SK-N-SH (cell line): ENCODE results near the gene DOK4. TPM values are rescaled to one million over a fixed set of nuclear protein-coding genes. Genes with fewer than 3 reads are reported as not detected.

Source experiments
- CTCF ChIA-PET: fragments of 300-600, 350-600 bp; formaldehyde crosslinking; extraction: SDS; loops from one replicate; lab custom pipeline; 2021; lab: Yijun Ruan, JAX
- POLR2A ChIA-PET: fragments of 350-600 bp; sonication (Branson Sonifier 250); formaldehyde crosslinking; extraction: SDS; loops from one replicate; lab custom pipeline; 2020; ENCODE audit warnings: antibody characterized with exemption, inconsistent platforms; lab: Yijun Ruan, JAX
- DNase-seq: peaks from one replicate; pipeline ENCODE4 v3.0.0; 2012
- H2AFZ ChIP-seq: fragments of 200-600 bp; sonication (generic); 2 replicates; pipeline ENCODE4 v1.8.1; 2016; ENCODE audit warnings: antibody characterized with exemption, mild to moderate bottlenecking, low read depth
- H3F3A ChIP-seq: fragments of 200-600 bp; sonication (generic); replicated peaks from 2 replicates; pipeline ENCODE3; 2016; ENCODE audit warnings: antibody characterized with exemption, mild to moderate bottlenecking; ENCODE audit not compliant: insufficient read depth
- H3K27ac ChIP-seq, 2 experiments: fragments of 200-500 bp in 1 of 2; fragments of 200-600 bp in 1 of 2; sonication (Bioruptor generic) in 1 of 2; sonication (generic), shearing (Covaris generic) in 1 of 2; 2 replicates each; pipeline versions ENCODE4 v1.5.1 to v1.6.1; 2014 to 2016; ENCODE audit warnings: low read depth in 2 of 2, inconsistent platforms in 1 of 2, low read length in 1 of 2, mild to moderate bottlenecking in 1 of 2, mixed read lengths in 1 of 2
- H3K27me3 ChIP-seq: fragments of 200-600 bp; sonication (generic), shearing (Covaris generic); 2 replicates; pipeline ENCODE4 v1.6.1; 2016; ENCODE audit warnings: mixed run types; ENCODE audit not compliant: insufficient read depth
- H3K36me3 ChIP-seq, 2 experiments: fragments of 200-500 bp in 1 of 2; fragments of 200-600 bp in 1 of 2; sonication (Bioruptor generic) in 1 of 2; sonication (generic) in 1 of 2; replicated peaks in 1 of 2; 2 replicates each; pipeline versions ENCODE3 to v1.5.1; 2014 to 2016; ENCODE audit warnings: low read length in 1 of 2, mild to moderate bottlenecking in 1 of 2; ENCODE audit not compliant: insufficient read depth in 2 of 2, control insufficient read depth in 1 of 2
- H3K4me1 ChIP-seq, 2 experiments: fragments of 200-500 bp in 1 of 2; fragments of 200-600 bp in 1 of 2; sonication (Bioruptor generic) in 1 of 2; sonication (generic), shearing (Covaris generic) in 1 of 2; 2 replicates each; pipeline versions ENCODE4 v1.5.1 to v1.6.1; 2014 to 2016; ENCODE audit warnings: low read depth in 1 of 2, low read length in 1 of 2, mixed run types in 1 of 2; ENCODE audit not compliant: insufficient read depth in 2 of 2, control insufficient read depth in 1 of 2
- H3K4me2 ChIP-seq: fragments of 200-600 bp; sonication (generic), shearing (Covaris generic); 2 replicates; pipeline ENCODE4 v1.6.1; 2017; ENCODE audit warnings: mixed run types
- H3K4me3 ChIP-seq, 2 experiments: fragments of 200-500 bp in 1 of 2; fragments of 200-600 bp in 1 of 2; sonication (Bioruptor generic) in 1 of 2; sonication (generic), shearing (Covaris generic) in 1 of 2; 2 replicates each; pipeline versions ENCODE4 v1.5.1 to v1.8.1; 2014 to 2016; ENCODE audit warnings: low read depth in 2 of 2, inconsistent platforms in 1 of 2, low read length in 1 of 2, mild to moderate bottlenecking in 1 of 2, mixed read lengths in 1 of 2, moderate library complexity in 1 of 2
- H3K79me2 ChIP-seq: fragments of 200-600 bp; sonication (generic); 2 replicates; pipeline ENCODE4 v1.8.1; 2017; ENCODE audit warnings: mild to moderate bottlenecking; ENCODE audit not compliant: insufficient read depth
- H3K9ac ChIP-seq: fragments of 200-600 bp; sonication (generic); 2 replicates; pipeline ENCODE4 v1.6.1; 2017; ENCODE audit warnings: mixed run types
- H3K9me2 ChIP-seq: fragments of 200-600 bp; sonication (generic); 2 replicates; pipeline ENCODE4 v1.6.1; 2017; ENCODE audit warnings: mixed run types
- H3K9me3 ChIP-seq: fragments of 200-600 bp; sonication (generic); 2 replicates; pipeline ENCODE4 v1.6.1; 2017; ENCODE audit warnings: mixed run types, mild to moderate bottlenecking, moderate library complexity
- H4K20me1 ChIP-seq: fragments of 200-600 bp; sonication (generic); 2 replicates; pipeline ENCODE4 v1.6.1; 2017; ENCODE audit warnings: mild to moderate bottlenecking, mixed run types; ENCODE audit not compliant: insufficient read depth
- CHD2 ChIP-seq: fragments of 150-350 bp; IDR thresholded peaks from 2 replicates; pipeline ENCODE4 v1.6.1; 2018; ENCODE audit warnings: low read length; ENCODE audit not compliant: partially characterized antibody
- EP300 ChIP-seq, 2 experiments: IDR thresholded peaks; 2 replicates each; pipeline versions ENCODE4 v1.4.0 to v1.6.1; 2012; ENCODE audit warnings: borderline replicate concordance in 1 of 2, low read depth in 1 of 2, low read length in 1 of 2
- EZH2phosphoT487 ChIP-seq: fragments of 200-600 bp; sonication (generic); IDR thresholded peaks from 2 replicates; pipeline ENCODE4 v1.6.1; 2017; ENCODE audit warnings: low read depth, mixed run types, mild to moderate bottlenecking, antibody characterized with exemption, moderate library complexity, borderline replicate concordance
- FOSL2 ChIP-seq: IDR thresholded peaks from 2 replicates; pipeline ENCODE4 v1.4.0; 2012; ENCODE audit warnings: low read depth, mild to moderate bottlenecking, moderate library complexity, borderline replicate concordance
- FOXJ3 ChIP-seq: sonication (generic); formaldehyde crosslinking; IDR thresholded peaks from 2 replicates; pipeline ENCODE4 v1.5.1; 2020; ENCODE audit warnings: mild to moderate bottlenecking, missing genetic modification reagents
- GABPA ChIP-seq: IDR thresholded peaks from 2 replicates; pipeline ENCODE4 v1.4.0; 2012; ENCODE audit warnings: low read depth, mild to moderate bottlenecking
- GATA2 ChIP-seq: sonication (generic); formaldehyde crosslinking; IDR thresholded peaks from 2 replicates; pipeline ENCODE4 v1.5.0; 2020; ENCODE audit warnings: mild to moderate bottlenecking, missing genetic modification reagents
- JUND ChIP-seq: IDR thresholded peaks from 2 replicates; pipeline ENCODE4 v1.4.0; 2012
- MXI1 ChIP-seq: IDR thresholded peaks from 2 replicates; pipeline ENCODE4 v1.6.1; 2012; ENCODE audit warnings: mild to moderate bottlenecking, low read depth, low read length, improper control_type of control experiment
- NFIC ChIP-seq: IDR thresholded peaks from 2 replicates; pipeline ENCODE4 v1.4.0; 2012; ENCODE audit warnings: borderline replicate concordance
- PBX3 ChIP-seq: IDR thresholded peaks from 2 replicates; pipeline ENCODE4; 2012
- POLR2AphosphoS5 ChIP-seq: IDR thresholded peaks from 2 replicates; pipeline ENCODE4 v1.6.1; 2012; ENCODE audit warnings: low read depth, low read length
- RAD21 ChIP-seq: IDR thresholded peaks from 2 replicates; pipeline ENCODE4 v1.6.1; 2012; ENCODE audit warnings: mild to moderate bottlenecking, low read length
- RCOR1 ChIP-seq: fragments of 150-350 bp; IDR thresholded peaks from 2 replicates; pipeline ENCODE4 v1.6.1; 2017; ENCODE audit warnings: antibody characterized with exemption, low read length
- RFX5 ChIP-seq: IDR thresholded peaks from 2 replicates; pipeline ENCODE4 v1.6.1; 2012; ENCODE audit warnings: mild to moderate bottlenecking, improper control_type of control experiment, low read length
- SIN3A ChIP-seq: IDR thresholded peaks from 2 replicates; pipeline ENCODE4 v1.6.1; 2012; ENCODE audit warnings: low read depth, mild to moderate bottlenecking, low read length, moderate library complexity, borderline replicate concordance
- SMC3 ChIP-seq: IDR thresholded peaks from 2 replicates; pipeline ENCODE4 v1.6.1; 2012; ENCODE audit warnings: low read depth, low read length, improper control_type of control experiment
- TAF1 ChIP-seq: IDR thresholded peaks from 2 replicates; pipeline ENCODE4 v1.6.1; 2012; ENCODE audit warnings: low read depth, mild to moderate bottlenecking, low read length, moderate library complexity, borderline replicate concordance
- TCF12 ChIP-seq: IDR thresholded peaks from 2 replicates; pipeline ENCODE4 v1.4.0; 2012
- TEAD4 ChIP-seq: IDR thresholded peaks from 2 replicates; pipeline ENCODE4 v1.4.0; 2012; ENCODE audit warnings: mild to moderate bottlenecking, borderline replicate concordance; ENCODE audit not compliant: insufficient read depth
- YY1 ChIP-seq: IDR thresholded peaks from 2 replicates; pipeline ENCODE4 v1.4.0; 2012; ENCODE audit warnings: low read depth, mild to moderate bottlenecking
- WGBS: methylation state at CpG from one replicate; pipeline ENCODE4 v1.1.6; 2017; ENCODE audit warnings: low lambda C conversion rate; 5-methylcytosine and 5-hydroxymethylcytosine counted together
- polyA plus RNA-seq, 3 experiments: library from polyadenylated mRNA; depleted of rRNA; stranded (reverse); fragments of >200 nt; gene quantifications; 2 replicates each; pipeline ENCODE4 v1.2.3, GENCODE V29; 2012
- TF ChIP-seq, protein P1 (sequence below): IDR thresholded peaks from 2 replicates; pipeline ENCODE4 v1.4.0; 2012; ENCODE audit warnings: low read depth, borderline replicate concordance
- TF ChIP-seq, protein P2 (sequence below): fragments of 150-350 bp; IDR thresholded peaks from 2 replicates; pipeline ENCODE4 v1.6.1; 2017; ENCODE audit warnings: antibody characterized with exemption, low read length, low read depth, borderline replicate concordance
- TF ChIP-seq, protein P3 (sequence below): IDR thresholded peaks from 2 replicates; pipeline ENCODE4 v1.4.0; 2012; ENCODE audit warnings: low read depth
- TF ChIP-seq, protein P4 (sequence below): fragments of 200-600 bp; sonication (generic); IDR thresholded peaks from 2 replicates; pipeline ENCODE4 v1.6.1; 2017; ENCODE audit warnings: antibody characterized with exemption, mild to moderate bottlenecking, moderate library complexity
- TF ChIP-seq, protein P5 (sequence below): fragments of 150-350 bp; IDR thresholded peaks from 2 replicates; pipeline ENCODE4 v1.6.1; 2016; ENCODE audit warnings: mild to moderate bottlenecking, low read depth, low read length

The DOK4 gene
- polyA plus RNA-seq, 1 of the 3 experiments (the other 2 are of a cell fraction), result 28.4 TPM

DNA sequence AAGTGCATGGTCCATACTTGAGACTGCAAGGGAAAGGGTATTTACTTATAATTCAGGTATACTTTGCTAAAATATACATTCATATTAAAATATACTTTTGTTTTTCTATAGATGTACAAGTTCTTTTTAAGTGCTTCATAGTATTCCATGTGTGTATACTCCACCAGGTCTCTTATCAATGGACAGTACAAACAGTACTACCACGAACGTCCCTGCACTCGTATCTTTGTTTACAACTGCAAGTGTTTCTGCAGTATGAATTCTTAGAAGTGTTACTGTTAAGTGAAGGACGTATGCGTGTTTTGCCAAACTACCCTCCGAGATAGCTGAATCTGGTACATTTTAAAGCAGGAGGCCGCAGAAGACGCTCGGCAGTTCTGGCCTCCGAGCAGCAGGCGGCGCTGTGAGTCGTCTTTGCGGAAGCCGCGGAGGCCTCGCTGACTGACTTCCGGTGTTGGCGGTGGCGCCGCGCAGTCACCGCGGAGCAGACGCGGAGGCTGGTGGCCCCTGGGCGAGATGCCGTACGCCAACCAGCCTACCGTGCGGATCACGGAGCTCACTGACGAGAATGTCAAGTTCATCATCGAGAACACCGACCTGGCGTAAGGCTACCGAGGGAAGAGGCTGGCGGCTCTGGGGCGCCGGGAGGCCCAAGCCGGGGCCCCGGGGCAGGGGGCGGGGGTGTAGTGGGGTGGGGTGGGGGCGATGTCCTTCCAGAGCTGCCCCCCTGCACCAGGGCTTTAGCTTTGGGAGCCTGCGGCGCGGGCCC is 23.9 kb downstream of the DOK4 start, which contains the start of gene POLR2C:
Gene POLR2C (plus strand): TSS at position 471 of the 769 bp plus-strand sequence. CDS start 46 bp downstream, at position 517.
- Histone ChIP-seq H3K4me3 (peak within 1 kb of the TSS; percentile 72 to 97), H3K4me1 (peaks cover 8 to 13% of the 10 kb centered on the region in 2 experiments; a peak in 1 of 4 replicates), H3K9me3 (no peaks in the 10 kb centered on the region), H4K20me1 (no peaks in the 10 kb centered on the region), H3K9ac (peak within 1 kb of the TSS; percentile 74), H3K79me2 (peaks cover 35% of the 10 kb centered on the region), H3F3A (peaks cover 8% of the 10 kb centered on the region), H3K27ac (peak within 1 kb of the TSS; percentile 12 to 89; a peak in 2 of 4 replicates), H3K27me3 (no peaks in the 10 kb centered on the region), H3K4me2 (peak within 1 kb of the TSS; percentile 95), H3K9me2 (no peaks in the 10 kb centered on the region), H3K36me3 (peaks cover 32 to 61% of the 10 kb centered on the region in 2 experiments), H2AFZ (no peak within 1 kb of the TSS; the same call in 1 of the 2 replicates)
- ChIA-PET POLR2A (interaction anchor here (1.0 to 3.2 kb wide), 11 partner anchors 8 to 197 kb away, joined by 3 to 17 read pairs (median 7); partner anchors contain the start of genes CIAPIN1, COQ9 and DOK4), CTCF (interaction anchor here (0.6 to 13.6 kb wide), 31 partner anchors 8 to 761 kb away, joined by 3 to 218 read pairs (median 5); partner anchors contain the start of genes ADGRG5, CCDC102A, CIAPIN1 and COQ9)
- WGBS, result 2% methylated on average over 21 of the region's 47 CpGs
- peak; percentile 92 for DNase-seq
- TF ChIP-seq EP300 (IDR thresholded peaks at IDR 0.05; ENCODE audit: borderline replicate concordance in 1 of 2, low read depth in 1 of 2, low read length in 1 of 2) (no peak; a peak in 1 of 4 replicates), CHD2 (peak; percentile 91), MXI1 (no peak; the same call in 1 of the 2 replicates), NFIC (no peak), GATA2 (CRISPR knock-in tag) (no peak), YY1 (no peak), PBX3 (no peak), RAD21 (peak; percentile 49), TEAD4 (no peak), FOSL2 (no peak), EZH2phosphoT487 (no peak), TCF12 (no peak), SIN3A (peak; percentile 39; the same call in 1 of the 2 replicates), SMC3 (peak; percentile 46; the same call in 1 of the 2 replicates), JUND (no peak), FOXJ3 (no peak), GABPA (peak; percentile 96), RCOR1 (peak; percentile 50), TAF1 (peak; percentile 99), RFX5 (no peak), POLR2AphosphoS5 (peak; percentile 98)
- TF ChIP-seq, protein P1, sequence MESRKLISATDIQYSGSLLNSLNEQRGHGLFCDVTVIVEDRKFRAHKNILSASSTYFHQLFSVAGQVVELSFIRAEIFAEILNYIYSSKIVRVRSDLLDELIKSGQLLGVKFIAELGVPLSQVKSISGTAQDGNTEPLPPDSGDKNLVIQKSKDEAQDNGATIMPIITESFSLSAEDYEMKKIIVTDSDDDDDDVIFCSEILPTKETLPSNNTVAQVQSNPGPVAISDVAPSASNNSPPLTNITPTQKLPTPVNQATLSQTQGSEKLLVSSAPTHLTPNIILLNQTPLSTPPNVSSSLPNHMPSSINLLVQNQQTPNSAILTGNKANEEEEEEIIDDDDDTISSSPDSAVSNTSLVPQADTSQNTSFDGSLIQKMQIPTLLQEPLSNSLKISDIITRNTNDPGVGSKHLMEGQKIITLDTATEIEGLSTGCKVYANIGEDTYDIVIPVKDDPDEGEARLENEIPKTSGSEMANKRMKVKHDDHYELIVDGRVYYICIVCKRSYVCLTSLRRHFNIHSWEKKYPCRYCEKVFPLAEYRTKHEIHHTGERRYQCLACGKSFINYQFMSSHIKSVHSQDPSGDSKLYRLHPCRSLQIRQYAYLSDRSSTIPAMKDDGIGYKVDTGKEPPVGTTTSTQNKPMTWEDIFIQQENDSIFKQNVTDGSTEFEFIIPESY, result peak; percentile 73; the same call in 1 of the 2 replicates
- TF ChIP-seq, protein P2, sequence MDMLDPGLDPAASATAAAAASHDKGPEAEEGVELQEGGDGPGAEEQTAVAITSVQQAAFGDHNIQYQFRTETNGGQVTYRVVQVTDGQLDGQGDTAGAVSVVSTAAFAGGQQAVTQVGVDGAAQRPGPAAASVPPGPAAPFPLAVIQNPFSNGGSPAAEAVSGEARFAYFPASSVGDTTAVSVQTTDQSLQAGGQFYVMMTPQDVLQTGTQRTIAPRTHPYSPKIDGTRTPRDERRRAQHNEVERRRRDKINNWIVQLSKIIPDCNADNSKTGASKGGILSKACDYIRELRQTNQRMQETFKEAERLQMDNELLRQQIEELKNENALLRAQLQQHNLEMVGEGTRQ, result no peak
- TF ChIP-seq, protein P3, sequence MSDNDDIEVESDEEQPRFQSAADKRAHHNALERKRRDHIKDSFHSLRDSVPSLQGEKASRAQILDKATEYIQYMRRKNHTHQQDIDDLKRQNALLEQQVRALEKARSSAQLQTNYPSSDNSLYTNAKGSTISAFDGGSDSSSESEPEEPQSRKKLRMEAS, result peak; percentile 80
- TF ChIP-seq, protein P4, sequence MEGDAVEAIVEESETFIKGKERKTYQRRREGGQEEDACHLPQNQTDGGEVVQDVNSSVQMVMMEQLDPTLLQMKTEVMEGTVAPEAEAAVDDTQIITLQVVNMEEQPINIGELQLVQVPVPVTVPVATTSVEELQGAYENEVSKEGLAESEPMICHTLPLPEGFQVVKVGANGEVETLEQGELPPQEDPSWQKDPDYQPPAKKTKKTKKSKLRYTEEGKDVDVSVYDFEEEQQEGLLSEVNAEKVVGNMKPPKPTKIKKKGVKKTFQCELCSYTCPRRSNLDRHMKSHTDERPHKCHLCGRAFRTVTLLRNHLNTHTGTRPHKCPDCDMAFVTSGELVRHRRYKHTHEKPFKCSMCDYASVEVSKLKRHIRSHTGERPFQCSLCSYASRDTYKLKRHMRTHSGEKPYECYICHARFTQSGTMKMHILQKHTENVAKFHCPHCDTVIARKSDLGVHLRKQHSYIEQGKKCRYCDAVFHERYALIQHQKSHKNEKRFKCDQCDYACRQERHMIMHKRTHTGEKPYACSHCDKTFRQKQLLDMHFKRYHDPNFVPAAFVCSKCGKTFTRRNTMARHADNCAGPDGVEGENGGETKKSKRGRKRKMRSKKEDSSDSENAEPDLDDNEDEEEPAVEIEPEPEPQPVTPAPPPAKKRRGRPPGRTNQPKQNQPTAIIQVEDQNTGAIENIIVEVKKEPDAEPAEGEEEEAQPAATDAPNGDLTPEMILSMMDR, result peak; percentile 85
- TF ChIP-seq, protein P5, sequence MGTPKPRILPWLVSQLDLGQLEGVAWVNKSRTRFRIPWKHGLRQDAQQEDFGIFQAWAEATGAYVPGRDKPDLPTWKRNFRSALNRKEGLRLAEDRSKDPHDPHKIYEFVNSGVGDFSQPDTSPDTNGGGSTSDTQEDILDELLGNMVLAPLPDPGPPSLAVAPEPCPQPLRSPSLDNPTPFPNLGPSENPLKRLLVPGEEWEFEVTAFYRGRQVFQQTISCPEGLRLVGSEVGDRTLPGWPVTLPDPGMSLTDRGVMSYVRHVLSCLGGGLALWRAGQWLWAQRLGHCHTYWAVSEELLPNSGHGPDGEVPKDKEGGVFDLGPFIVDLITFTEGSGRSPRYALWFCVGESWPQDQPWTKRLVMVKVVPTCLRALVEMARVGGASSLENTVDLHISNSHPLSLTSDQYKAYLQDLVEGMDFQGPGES, result no peak
